ENCODE data around the gene CCND1.

DNA sequence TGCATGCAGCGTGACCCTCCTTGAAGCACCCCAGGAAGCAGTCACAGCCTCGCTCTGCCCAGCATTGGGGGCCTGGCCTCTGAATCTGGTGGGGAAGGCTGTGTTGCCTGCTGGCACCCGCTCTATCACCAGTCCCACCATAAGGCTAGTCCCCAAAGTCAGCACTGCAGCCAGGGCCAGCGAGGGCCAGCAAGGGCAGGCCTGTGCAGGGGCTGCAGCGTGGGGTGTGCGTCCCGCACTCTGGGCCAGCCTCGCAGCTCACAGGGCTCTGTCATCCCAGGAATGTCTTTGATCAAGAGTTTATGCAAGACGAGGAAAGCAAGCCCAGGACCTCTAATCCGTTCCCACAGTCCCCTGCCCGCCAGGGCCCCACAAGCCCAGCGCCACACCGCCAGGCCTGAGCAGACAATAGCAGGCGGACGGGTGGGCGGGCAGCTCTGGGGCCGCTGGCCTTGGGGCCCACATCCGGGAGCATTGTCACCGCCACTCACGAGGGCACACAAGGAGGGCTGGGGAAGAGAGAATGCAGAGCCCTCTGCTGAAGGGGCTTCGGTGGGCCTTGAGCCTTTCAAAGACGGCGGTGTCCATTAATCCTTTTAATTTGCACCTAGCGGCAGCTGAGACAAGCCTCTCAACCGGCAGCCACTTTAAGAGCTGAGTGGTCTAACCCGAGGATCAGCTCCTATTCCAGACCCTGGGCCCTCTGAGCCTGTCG is 17.1 kb downstream of the CCND1 start:
- TF ChIP-seq, protein P1, sequence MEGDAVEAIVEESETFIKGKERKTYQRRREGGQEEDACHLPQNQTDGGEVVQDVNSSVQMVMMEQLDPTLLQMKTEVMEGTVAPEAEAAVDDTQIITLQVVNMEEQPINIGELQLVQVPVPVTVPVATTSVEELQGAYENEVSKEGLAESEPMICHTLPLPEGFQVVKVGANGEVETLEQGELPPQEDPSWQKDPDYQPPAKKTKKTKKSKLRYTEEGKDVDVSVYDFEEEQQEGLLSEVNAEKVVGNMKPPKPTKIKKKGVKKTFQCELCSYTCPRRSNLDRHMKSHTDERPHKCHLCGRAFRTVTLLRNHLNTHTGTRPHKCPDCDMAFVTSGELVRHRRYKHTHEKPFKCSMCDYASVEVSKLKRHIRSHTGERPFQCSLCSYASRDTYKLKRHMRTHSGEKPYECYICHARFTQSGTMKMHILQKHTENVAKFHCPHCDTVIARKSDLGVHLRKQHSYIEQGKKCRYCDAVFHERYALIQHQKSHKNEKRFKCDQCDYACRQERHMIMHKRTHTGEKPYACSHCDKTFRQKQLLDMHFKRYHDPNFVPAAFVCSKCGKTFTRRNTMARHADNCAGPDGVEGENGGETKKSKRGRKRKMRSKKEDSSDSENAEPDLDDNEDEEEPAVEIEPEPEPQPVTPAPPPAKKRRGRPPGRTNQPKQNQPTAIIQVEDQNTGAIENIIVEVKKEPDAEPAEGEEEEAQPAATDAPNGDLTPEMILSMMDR (IDR thresholded peaks at IDR 0.05), result peak; percentile 31
- TF ChIP-seq EZH2phosphoT487 (IDR thresholded peaks at IDR 0.05) (peak; percentile 43), EZH2 (IDR thresholded peaks at IDR 0.05) (no peak)

Measured in neural progenitor cell (in vitro differentiated cells).